HS-5 (cell line): ENCODE data around the gene NLK.
A peak's percentile ranks its signal among the peaks of the same experiment; 100 is the strongest.
"Not testable (repeated sequence)": the region's sequence is repeated elsewhere in the genome, so short reads cannot be mapped to it uniquely, and the experiment has no call there.

ENCODE experiments used
- DNase-seq: peaks from one replicate; pipeline ENCODE4 v3.0.0-alpha.2; 2012; ENCODE audit warnings: low read depth

Gene NLK

GRCh38 chr17:28199115-28199514 is 156.6 kb downstream of the NLK start:
- no peak for DNase-seq

GRCh38 chr17:28199728-28200127 is 157.3 kb downstream of the NLK start:
- DNase-seq = no peak

DNA sequence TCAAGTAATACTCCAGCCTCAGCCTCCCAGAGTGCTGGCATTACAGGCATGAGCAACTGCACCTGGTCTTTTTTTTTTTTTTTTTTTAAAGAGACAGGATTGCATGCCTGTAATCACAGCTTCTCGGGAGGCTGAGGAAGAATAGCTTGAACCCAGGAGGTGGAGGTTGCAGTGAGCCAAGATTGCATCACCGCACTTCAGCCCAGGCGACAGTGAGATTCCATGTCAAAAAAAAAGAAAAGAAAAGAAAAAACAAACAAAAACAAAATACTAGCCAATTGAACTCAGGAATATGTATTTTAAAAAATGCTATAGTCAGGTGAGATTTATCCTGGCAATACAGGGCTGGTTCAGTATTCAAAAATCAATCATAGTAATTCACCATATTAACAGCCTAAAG is 158.8 kb downstream of the NLK start:
- no peak for DNase-seq

- DNase-seq = no peak
Measured at GRCh38 chr17:28204244-28204643, 161.8 kb downstream of the NLK start.

GRCh38 chr17:28204751-28205150 is 162.3 kb downstream of the NLK start:
- DNase-seq = peak; percentile 19

GRCh38 chr17:28206292-28206691 is 163.8 kb downstream of the NLK start:
- DNase-seq = no peak

- no peak for DNase-seq
Measured at GRCh38 chr17:28211811-28212210, 169.3 kb downstream of the NLK start.

DNA sequence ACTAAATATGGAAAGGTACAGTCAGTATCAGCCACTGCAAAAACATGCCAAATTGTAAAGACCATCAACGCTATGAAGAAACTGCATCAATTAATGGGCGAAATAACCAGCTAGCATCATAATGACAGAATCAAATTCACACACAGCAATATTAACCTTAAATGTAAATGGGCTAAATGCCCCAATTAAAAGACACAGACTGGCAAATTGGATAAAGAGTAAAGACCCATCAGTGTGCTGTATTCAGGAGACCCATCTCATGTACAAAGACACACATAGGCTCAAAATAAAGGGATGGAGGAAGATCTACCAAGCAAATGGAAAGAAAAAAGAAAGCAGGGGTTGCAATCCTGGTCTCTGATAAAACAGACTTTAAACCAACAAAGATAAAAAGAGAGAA is 171.1 kb downstream of the NLK start:
- not testable (repeated sequence) for DNase-seq

GRCh38 chr17:28216052-28216451 is 173.6 kb downstream of the NLK start:
- no peak for DNase-seq

GRCh38 chr17:28216528-28216927 is 174.1 kb downstream of the NLK start:
- peak; percentile 18 for DNase-seq

DNA sequence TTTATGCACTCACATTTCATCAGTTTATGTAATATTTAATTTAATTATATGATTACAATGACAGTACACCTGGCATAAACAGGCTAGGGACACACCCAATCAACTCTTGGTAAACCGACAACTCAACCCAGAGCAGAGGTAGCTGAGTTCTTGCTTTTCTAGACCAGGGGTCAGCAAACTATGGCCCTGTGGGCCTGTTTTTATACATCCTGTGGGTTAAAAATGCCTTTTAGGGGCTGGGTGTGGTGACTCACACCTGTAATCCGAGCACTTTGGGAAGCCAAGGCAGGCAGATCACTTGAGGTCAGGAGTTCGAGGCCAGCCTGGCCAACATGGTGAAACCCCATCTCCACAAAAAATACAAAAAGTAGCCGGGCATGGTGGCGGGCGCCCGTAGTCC is 177.3 kb downstream of the NLK start:
- DNase-seq = no peak

DNA sequence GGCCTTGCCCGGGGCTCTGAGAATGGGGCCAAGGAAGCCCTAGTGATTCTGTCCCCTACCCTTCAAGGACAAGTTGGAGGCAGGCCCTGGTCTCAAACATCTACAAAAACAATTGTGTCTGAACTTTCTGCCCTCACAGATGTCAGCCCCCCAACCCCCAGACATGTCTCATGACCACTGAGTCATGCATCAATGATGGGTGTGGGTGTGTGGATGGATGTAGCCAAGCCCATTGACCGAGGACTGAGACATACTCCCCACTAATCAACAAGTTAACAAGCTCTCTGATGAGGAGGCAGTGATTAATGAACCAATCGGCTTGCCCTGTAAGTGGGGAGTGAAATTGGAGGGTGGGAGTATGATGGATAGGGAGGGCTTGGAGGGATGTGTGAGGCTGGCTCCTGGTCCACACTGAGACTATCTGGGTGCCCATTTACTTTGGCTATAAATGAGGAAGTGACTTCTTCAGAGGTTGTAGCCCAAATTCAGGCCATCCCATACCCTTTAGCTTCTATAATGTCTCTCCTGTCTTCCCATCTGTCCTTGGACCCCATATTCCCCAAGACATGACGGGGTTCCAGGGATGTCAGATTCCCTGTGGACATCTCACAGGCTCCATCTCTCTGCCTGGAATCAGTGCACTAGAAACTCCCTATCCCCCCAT is 179.4 kb downstream of the NLK start:
- no peak for DNase-seq

- DNase-seq = no peak
Measured at GRCh38 chr17:28225271-28225670, 182.8 kb downstream of the NLK start.

- no peak for DNase-seq
Measured at GRCh38 chr17:28225867-28226266, 183.4 kb downstream of the NLK start.

DNA sequence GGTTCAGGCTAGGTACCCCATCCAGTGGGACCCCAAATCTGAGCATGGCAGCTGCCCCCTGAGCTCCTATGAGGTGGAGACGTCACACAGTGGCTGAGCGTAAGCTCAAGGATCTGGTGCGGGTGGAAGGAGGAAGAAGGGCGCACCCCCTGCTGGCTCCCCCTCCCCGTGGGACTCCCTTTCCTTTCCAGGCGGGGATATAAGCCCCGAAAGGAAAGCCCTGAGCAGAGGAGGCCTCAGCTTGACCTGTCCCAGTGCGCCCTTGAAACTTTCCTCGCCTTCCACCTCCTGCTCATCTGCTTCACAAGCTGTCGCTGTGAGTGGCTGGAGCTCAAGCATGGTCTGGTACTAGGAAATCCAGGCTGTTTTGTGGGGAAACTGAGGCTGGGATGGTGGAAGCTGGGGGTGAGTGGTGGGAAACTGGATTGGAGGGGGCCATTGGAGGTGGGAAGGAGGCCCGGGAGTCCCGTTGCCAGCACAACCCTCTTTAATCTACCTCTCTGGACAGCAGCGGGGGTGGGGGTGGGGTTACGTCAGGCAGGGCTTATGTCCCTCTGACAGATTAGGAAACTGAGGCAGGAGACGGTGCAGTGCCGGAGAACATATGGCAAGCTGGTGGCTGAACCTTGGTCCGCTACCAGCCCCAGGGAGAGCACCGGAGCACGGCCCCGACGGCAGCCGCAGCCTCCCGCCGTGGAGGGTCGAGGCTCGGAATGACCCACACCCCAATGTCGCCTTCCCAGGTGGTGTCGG is 184.3 kb downstream of the NLK start:
- DNase-seq = no peak

DNA sequence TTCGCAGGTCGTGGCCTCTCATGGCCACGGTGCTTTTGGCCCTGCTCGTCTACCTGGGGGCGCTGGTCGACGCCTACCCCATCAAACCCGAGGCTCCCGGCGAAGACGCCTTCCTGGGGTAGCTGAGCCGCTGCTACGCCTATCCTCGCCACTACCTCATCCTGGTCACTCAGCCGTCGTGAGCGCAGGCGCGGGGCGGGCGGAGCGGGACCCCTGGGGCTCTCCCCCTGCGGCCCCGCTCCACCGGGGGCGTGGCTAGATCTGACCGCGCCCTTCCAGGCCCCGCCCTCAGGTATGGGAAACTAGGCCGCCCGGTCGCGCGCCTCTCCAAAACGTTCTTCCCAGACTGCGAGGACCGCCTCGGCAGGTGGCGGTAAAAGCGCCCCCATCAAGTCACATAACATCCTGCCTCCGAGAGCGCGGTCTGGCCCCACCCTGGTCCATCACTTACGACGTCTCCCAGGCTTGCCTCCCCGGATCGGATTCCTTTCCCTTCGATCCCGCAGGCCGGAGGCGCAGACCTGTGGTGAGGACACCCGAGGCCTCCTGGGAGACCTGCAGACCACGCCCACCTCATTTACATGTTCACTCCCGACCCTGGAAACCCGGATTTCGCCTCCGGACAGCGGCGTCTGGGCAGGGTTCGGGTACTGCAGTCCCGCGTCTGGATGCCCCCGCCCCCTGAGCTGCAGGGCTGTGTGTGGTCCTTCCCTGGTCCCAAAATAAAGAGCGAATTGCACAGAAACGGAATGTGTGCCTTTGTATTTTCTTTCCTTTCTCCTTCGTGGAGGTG is 185.0 kb downstream of the NLK start:
- DNase-seq = no peak

GRCh38 chr17:28228109-28228840 is 185.8 kb downstream of the NLK start:
- DNase-seq = no peak

GRCh38 chr17:28228986-28229729 is 186.7 kb downstream of the NLK start:
- DNase-seq = no peak

DNA sequence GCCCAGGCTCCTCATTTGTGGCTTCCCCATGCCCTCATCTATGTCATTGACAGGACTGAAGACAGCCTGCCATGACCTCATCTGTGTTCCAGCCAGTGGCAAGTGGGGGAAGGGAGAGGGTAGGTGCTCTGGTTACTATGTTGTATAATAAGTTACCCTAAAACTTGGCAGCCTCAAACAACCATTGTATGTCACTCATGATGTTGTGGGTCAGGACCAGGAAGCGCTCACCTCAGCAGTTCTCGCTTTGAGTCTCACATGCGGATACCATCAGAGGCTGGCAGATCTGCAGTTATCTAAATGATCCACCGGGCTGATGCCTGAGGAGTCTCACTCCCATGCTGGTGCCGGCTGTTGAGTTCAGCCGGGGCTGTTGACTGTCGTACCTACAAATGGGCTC is 187.5 kb downstream of the NLK start:
- DNase-seq = no peak

- not testable (repeated sequence) for DNase-seq
Measured at GRCh38 chr17:28230607-28231006, 188.1 kb downstream of the NLK start.

- DNase-seq = not testable (repeated sequence)
Measured at GRCh38 chr17:28231624-28232023, 189.1 kb downstream of the NLK start.
